Neural cell (in vitro differentiated cells): ENCODE results near the gene SLC25A52.

Experiments used
- CTCF ChIP-seq: fragments of 450-650 bp; IDR thresholded peaks from 2 replicates; pipeline ENCODE4 v1.5.1; 2014; ENCODE audit warnings: antibody characterized with exemption, mild to moderate bottlenecking, moderate library complexity; ENCODE audit not compliant: poor library complexity, severe bottlenecking
- EZH2 ChIP-seq: fragments of 200-600, 300-800 bp; shearing (Covaris generic), sonication (generic); IDR thresholded peaks from 2 replicates; pipeline ENCODE4 v1.6.1; 2014; ENCODE audit warnings: antibody characterized with exemption, low read length, borderline replicate concordance, mild to moderate bottlenecking; ENCODE audit not compliant: insufficient read depth, poor library complexity, severe bottlenecking
- POLR2AphosphoS5 ChIP-seq: IDR thresholded peaks from 2 replicates; pipeline ENCODE4 v1.6.1; 2012
- REST ChIP-seq: IDR thresholded peaks from 2 replicates; pipeline ENCODE4 v1.6.1; 2012; ENCODE audit warnings: borderline replicate concordance
- TAF1 ChIP-seq: IDR thresholded peaks from 2 replicates; pipeline ENCODE4 v1.6.1; 2012; ENCODE audit warnings: low read depth

GRCh38 chr18:31736630-31737029 is 24.1 kb downstream of the SLC25A52 start:
- TF ChIP-seq CTCF: no peak
- no peak for TF ChIP-seq REST
- TF ChIP-seq POLR2AphosphoS5: no peak
- TF ChIP-seq EZH2: no peak
- no peak for TF ChIP-seq TAF1
